GM13977 (cell line): ENCODE data around the gene ASTL.
A peak's percentile ranks its signal among the peaks of the same experiment; 100 is the strongest.

Source experiments
- DNase-seq: peaks from one replicate; pipeline ENCODE4 v3.0.0; 2012; ENCODE audit warnings: low spot score
- in situ Hi-C: fragments of 300-500 bp; cut with MboI; formaldehyde crosslinking; loops from one replicate; pipeline ENCODE4 v1.12.0; 2022; ENCODE audit warnings: low sequenced_read_pairs, low pct_unique_long_range_greater_than_20kb, mixed read lengths, inconsistent platforms; ENCODE audit not compliant: unreplicated experiment
- TF ChIP-seq, protein P1 (sequence below): IDR thresholded peaks from 2 replicates; pipeline ENCODE4 v1.5.1; 2012; ENCODE audit warnings: mild to moderate bottlenecking, control low read depth; ENCODE audit not compliant: insufficient read depth; ENCODE audit errors: extremely low read depth, missing control alignments

The ASTL gene

DNA sequence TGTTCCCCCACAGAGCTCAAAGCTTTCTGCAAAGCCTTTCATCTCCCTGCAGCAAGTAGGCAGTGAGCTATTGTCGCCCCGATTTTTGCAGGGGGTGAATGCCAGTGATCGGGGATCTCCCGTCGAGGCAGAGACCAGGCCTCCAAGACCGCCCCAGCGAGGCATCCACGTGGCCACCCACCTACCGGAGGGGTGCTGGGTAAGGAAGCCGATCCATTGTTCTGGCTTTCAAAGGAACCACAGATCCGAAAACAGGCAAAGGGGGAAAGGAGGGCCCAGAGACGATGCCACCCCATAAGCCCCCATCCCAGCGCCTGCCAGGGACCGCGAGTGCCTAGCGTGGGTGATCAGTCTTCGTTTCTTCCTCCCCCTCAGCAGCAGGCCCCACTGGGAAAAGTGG lies 24.4 kb downstream of the ASTL start:
- no peak for DNase-seq
- TF ChIP-seq, protein P1, sequence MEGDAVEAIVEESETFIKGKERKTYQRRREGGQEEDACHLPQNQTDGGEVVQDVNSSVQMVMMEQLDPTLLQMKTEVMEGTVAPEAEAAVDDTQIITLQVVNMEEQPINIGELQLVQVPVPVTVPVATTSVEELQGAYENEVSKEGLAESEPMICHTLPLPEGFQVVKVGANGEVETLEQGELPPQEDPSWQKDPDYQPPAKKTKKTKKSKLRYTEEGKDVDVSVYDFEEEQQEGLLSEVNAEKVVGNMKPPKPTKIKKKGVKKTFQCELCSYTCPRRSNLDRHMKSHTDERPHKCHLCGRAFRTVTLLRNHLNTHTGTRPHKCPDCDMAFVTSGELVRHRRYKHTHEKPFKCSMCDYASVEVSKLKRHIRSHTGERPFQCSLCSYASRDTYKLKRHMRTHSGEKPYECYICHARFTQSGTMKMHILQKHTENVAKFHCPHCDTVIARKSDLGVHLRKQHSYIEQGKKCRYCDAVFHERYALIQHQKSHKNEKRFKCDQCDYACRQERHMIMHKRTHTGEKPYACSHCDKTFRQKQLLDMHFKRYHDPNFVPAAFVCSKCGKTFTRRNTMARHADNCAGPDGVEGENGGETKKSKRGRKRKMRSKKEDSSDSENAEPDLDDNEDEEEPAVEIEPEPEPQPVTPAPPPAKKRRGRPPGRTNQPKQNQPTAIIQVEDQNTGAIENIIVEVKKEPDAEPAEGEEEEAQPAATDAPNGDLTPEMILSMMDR, result no peak
- in situ Hi-C loops, result no loop called here

DNA sequence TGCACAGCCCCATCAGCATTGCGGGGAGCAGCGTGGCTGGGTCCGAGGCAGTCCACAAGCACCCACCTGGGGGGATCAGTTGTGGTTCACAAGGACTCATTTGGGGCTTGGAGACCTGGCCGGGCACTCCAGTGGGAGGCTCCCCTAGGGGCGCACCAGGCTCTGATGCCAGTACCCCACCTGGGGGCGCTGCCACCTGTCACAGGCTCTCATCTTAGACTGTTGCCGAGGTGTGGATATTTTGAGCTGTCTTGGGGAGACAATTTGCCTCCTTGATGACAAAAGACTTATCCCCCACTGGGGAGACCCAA lies 25.0 kb downstream of the ASTL start:
- in situ Hi-C loops, result no loop called here
- DNase-seq, result no peak
- TF ChIP-seq, protein P1, result peak; percentile 30

DNA sequence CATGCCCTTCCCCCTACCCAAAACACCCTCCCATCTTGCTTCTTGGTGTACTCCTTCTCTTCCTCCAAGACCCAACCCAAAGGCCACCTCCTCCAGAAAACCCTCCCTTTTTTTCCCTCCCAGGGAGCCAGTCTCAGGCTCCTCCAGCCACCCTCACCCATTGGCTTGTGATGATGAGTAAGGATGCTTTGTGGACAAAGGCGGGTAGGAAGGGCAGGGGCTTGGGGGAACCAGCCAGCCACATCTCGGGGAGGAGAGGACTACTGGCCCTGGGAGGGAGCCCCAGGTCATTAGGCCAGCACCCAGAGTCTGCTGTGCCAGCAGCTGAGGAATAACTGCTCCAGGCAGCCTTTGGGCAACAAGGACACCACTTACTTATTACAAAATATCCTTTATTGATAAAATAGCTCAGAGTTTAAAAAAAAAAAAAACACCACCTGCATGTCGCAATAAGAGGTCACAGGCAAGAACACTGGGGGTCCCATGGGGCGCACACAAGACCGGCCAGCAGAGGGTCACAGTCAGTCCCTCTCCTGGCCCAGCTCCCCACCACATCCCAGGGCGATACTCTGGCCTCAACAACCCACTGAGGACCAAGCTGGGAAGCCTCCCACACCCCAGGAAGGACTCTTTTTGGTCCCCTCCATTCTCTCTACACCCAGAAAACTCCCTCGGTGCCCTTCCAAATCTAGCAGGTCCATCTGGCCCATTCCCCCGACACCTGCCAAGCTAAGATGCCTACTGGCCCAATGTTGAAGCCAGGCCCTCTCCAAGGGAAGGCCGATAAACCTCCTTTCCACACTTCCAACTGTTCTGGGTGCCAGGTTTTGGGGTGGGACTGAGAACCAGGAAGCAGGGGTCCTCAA lies 25.6 kb downstream of the ASTL start:
- DNase-seq, result no peak
- in situ Hi-C loops, result no loop called here
- TF ChIP-seq, protein P1, result no peak

DNA sequence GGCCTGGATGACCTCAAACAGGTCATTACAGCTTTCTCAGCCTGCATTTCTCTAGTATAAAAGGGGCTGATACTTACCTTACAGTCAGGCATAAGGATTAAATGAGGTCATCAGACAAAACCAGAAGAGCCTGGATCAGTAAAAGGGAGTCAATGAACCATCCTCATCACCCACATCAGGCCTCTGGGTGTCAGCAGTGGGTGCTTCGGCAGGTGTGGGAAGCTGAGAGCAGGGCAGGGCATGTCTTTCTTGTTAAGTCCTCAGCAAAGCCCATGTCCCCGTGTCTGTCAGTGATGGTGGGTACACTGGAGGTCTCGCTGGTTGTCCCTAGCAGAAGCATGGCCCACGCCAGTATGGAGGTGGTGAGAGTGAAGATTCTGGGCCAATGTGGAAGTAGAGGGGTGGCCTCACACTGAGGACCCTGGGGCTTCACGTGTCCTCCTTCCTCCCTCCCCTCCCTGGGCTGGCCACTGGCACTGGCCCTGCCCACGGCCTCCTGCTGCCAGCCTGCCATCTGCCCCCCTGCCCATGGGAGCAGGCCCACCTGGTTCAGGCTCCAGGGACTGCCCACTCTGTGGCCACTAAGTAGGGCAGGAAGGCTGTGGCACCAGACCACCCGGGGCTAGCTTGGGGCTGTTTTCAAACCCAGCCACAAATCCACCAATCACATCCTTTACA lies 26.3 kb downstream of the ASTL start:
- in situ Hi-C loops, result no loop called here
- no peak for DNase-seq
- TF ChIP-seq, protein P1, result no peak

DNA sequence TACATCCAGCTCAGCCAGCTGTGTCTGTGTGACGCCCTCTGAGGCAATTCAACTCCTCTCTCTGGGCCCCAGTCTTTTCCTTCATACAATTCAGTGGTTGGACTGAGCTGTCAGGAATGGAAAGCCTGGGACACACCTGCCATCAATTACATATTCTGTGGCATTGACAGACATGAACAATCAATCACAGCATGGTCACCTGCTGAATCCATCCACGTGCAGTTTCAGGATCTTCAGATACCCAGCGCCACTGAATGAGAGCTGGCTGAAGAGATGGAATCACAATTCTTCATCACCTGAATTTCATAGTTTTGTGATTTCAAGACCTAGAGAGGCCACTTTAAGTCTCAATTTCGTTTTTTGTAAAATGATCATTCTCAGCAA lies 27.1 kb downstream of the ASTL start:
- in situ Hi-C loops, result no loop called here
- no peak for DNase-seq
- TF ChIP-seq, protein P1, result no peak

DNA sequence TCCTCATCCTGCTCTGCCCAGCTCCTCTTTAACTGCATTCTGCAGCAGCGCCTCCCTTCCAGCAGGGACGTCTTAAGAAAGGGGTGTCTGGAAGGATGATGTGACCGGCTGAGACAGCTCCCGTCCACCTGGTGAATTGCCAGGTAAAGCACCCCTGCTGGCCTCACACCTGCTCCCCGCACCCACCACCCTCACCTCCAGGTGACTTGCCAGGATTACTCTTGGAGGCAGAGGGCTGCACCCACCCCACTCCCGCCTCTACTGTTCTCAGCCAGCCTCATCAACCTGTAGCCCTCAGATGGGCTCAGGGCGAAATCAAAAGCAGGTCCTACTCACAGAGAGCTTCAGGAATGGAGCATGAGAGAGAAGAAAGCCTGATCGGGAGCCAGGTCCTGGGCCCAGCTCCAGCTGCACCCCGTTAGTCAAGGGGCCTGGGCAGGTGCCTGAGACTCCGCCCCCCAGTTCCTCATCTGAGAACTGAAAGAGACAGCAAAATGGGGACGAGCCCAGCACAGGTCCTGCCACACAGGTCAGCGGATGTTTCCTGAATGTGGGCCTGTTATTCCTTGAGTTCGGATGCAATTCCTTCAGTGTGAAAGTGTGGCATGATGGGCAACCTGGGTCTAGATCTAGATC lies 27.6 kb downstream of the ASTL start:
- TF ChIP-seq, protein P1, result no peak
- in situ Hi-C loops, result no loop called here
- DNase-seq, result no peak
